ENCODE results near the gene TCP11L2. TPM values are rescaled to one million over a fixed set of nuclear protein-coding genes. Genes with fewer than 3 reads are reported as not detected.

Gene TCP11L2
- total RNA-seq, 1 donor, result 42.4 TPM

DNA sequence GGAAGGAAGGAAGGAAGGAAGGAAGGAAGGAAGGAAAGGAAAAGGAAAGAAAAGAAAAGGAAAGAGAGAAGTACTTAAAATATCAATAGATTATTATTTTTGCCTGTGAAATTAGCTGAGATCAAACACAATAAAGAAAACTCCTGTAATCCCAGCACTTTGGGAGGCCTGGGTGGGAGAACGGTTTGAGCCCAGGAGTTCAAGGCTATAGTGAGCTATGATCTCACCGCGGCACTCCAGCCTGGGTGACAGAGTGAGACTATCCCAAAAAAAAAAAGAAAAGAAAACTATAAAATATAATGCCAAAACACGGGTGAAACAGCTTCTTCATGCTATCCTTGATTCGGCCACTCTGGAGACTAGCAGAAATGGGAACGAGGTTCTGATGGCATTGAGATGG, 28.5 kb upstream of the TCP11L2 start:
- TF ChIP-seq, protein P1, sequence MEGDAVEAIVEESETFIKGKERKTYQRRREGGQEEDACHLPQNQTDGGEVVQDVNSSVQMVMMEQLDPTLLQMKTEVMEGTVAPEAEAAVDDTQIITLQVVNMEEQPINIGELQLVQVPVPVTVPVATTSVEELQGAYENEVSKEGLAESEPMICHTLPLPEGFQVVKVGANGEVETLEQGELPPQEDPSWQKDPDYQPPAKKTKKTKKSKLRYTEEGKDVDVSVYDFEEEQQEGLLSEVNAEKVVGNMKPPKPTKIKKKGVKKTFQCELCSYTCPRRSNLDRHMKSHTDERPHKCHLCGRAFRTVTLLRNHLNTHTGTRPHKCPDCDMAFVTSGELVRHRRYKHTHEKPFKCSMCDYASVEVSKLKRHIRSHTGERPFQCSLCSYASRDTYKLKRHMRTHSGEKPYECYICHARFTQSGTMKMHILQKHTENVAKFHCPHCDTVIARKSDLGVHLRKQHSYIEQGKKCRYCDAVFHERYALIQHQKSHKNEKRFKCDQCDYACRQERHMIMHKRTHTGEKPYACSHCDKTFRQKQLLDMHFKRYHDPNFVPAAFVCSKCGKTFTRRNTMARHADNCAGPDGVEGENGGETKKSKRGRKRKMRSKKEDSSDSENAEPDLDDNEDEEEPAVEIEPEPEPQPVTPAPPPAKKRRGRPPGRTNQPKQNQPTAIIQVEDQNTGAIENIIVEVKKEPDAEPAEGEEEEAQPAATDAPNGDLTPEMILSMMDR (IDR thresholded peaks at IDR 0.05; ENCODE audit: insufficient read depth, low read length), result no peak
- DNase-seq (ENCODE audit: low read depth), result no peak

DNA sequence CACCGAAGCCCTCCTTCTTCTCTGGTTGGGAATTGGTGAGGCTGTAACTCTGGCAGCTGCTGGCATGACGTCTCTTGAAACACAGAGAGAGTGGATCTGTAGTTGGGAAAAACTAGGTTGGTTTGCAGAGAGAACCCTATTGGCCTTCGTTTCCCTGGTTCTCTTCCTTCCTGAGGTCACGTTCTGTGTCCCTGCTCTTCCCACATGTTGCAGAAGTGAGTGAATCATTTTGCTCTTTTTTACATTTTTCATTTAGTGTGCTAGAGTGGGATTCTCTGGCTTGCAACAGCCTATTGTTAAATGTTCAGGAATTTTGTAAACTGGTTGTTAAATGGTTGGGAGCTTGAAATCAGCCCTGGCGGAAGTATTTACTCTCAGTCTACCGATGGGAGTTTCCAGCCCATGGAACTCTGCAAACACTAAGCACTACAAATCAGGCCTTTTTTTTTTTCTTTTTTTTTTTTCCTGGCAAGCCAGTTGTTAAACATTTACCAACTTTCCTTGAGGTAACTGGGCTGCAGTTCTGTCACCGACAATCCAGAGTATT, 27.9 kb upstream of the TCP11L2 start:
- TF ChIP-seq, protein P1 (IDR thresholded peaks at IDR 0.05; ENCODE audit: insufficient read depth, low read length), result no peak
- H3K4me3 ChIP-seq (ENCODE audit: low read depth, low read length), result no peak overlapping the region
- DNase-seq (ENCODE audit: low read depth), result peak; percentile 46

More for the DNA sequence above, 28.5 kb upstream of the TCP11L2 start:
- no peak overlapping the region for H3K4me3 ChIP-seq (ENCODE audit: low read depth, low read length)

DNA sequence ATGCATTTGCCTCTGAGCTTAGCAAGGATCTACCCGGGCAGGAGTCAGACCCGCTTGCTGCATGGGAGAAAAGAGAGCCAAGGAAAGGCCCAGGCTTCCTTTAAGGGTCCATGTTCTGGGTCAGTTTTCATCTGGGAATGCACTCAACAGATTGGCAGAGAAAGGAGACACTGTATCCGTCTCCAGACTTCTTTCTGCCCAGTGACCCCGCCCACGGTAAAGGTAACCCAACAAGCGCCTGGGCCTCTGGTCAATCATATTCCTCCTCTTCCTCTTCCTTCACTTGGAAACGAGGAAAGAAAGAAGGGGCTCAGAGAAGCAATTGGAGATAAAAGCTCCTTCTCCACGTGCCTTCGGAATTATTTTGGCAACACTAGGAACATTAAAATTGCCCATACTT, 27.1 kb upstream of the TCP11L2 start:
- DNase-seq (ENCODE audit: low read depth), result no peak
- no peak overlapping the region for H3K4me3 ChIP-seq (ENCODE audit: low read depth, low read length)
- TF ChIP-seq, protein P1 (IDR thresholded peaks at IDR 0.05; ENCODE audit: insufficient read depth, low read length), result no peak

DNA sequence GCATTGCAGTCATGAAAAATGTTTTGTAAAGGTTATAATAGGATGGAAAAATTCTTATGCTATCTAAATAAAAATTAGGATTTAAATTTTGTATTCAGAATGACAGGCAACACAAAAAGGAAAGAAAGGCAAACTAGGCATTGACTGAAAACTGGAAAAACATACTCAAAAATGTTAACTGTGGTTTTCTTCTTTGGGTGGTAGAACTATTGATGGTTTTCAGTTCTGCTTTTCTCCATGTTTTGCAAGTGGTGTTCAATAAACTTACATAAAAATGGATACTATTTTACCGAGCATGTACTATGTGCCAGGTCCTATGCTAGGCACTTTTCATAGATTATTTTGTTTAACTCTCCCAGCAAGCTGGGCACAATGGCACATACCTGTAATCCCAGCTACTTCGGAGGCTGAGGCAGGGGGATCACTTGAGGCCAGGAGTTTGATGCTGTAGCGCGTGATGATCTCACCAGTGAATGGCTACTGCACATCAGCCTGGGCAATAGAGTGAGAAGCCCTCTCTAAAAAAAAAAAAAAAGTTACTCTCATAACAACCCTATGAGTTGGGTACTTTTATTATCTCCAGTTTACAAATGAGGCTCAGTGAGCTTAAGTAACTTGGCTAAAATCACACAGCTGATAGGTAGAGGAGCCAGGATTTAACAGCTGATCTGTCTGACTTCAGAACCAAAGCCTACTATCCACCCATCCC, 26.3 kb upstream of the TCP11L2 start:
- no peak for DNase-seq (ENCODE audit: low read depth)
- H3K4me3 ChIP-seq (ENCODE audit: low read depth, low read length), result no peak overlapping the region
- TF ChIP-seq, protein P1 (IDR thresholded peaks at IDR 0.05; ENCODE audit: insufficient read depth, low read length), result no peak

DNA sequence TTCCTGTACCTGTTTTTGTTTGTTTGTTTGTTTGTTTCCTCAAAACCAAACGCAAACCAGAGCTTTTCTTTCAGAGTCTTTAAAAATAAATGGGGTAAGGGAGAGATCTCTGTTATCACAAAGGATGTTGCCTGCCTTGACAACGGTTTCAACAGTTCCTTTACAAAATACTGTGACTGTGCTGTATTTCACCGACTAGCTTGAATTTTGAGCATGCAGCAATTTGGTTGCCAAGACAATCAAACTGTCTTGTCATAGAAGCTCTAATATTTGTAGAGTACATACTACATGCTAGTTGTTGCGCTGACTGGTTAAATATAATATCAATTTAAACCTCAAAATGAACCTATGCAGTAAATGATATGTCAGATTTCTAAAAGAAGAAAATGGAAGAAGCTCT, 22.4 kb upstream of the TCP11L2 start:
- no peak for DNase-seq (ENCODE audit: low read depth)

DNA sequence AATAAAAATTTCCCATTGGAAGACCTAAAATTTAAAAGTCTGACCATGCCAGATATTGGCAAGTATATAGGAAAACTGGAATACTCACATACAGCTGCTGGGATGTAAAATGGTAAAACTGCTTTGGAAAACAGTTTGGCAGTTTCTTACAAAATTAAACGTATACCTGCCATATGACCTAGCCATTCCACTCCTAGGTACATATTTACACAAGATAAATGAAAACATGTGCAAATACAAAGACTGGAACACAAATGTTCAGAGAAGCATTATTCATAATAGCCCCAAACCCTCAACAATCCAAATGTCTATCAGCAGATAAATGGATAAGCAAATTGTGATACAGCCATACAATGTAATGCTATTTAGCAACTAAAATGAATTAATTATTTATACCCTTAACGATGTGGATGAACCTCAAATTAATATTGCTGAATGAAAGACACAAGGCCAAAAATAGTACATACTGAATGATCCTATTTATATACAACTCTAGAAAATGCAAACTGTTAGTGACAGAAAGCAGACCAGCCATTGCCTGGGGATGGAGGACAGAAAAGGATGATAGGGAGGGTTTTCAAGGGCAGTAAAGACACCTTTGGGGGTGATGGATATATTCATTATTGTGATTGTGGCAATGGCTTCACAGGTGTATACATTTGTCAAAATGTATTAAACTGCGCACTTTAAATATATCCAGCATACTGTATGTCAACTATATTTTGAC, 21.3 kb upstream of the TCP11L2 start:
- H3K4me3 ChIP-seq (ENCODE audit: low read depth, low read length), result no peak overlapping the region
- DNase-seq (ENCODE audit: low read depth), result no peak
- TF ChIP-seq, protein P1 (IDR thresholded peaks at IDR 0.05; ENCODE audit: insufficient read depth, low read length), result no peak

More for the DNA sequence above, 22.4 kb upstream of the TCP11L2 start:
- TF ChIP-seq, protein P1 (IDR thresholded peaks at IDR 0.05; ENCODE audit: insufficient read depth, low read length), result no peak
- no peak overlapping the region for H3K4me3 ChIP-seq (ENCODE audit: low read depth, low read length)

All from fibroblast of the aortic adventitia (primary cell).